OCI-LY7 (cell line): Measurements from ENCODE around the gene CD1E.

ENCODE experiments used
- CTCF ChIP-seq: fragments of 200-600 bp; sonication (generic); conservative IDR thresholded peaks from 2 replicates; pipeline ENCODE4 v1.5.1; 2014; ENCODE audit warnings: mild to moderate bottlenecking, antibody characterized with exemption, low read length, moderate library complexity, mixed read lengths
- EZH2phosphoT487 ChIP-seq: fragments of 200-600 bp; sonication (generic); IDR thresholded peaks from 2 replicates; pipeline ENCODE4 v1.6.1; 2018; ENCODE audit warnings: low read depth, borderline replicate concordance, mild to moderate bottlenecking, mixed run types, antibody characterized with exemption, low read length, moderate library complexity, mixed read lengths

- no peak for TF ChIP-seq CTCF
- no peak for TF ChIP-seq EZH2phosphoT487
These were observed 42.6 kb upstream of the CD1E start for GRCh38 chr1:158311066-158311465.
